HCT116 (cell line): Measurements from ENCODE around the gene CLPTM1L. TPM values are rescaled to one million over a fixed set of nuclear protein-coding genes. Genes with fewer than 3 reads are reported as not detected.

Source experiments
- ATAC-seq: fragments of 200-7000 bp; cut with Tn5 transposase; 2 replicates; pipeline ENCODE4 v1.9.1; 2020; ENCODE audit warnings: mild to moderate bottlenecking, moderate library complexity
- BruUV-seq: library from RNA; stranded (reverse); fragments of 400-500 nt; replicated peaks from 2 replicates; lab custom pipeline; 2021; lab: Mats Ljungman, UMichigan
- CTCF ChIA-PET: fragments of 300-600 bp; sonication (Branson Sonifier 250); formaldehyde crosslinking; loops from one replicate; lab custom pipeline; 2021; ENCODE audit warnings: antibody characterized with exemption; lab: Charles Lee
- POLR2A ChIA-PET: fragments of 300-600, 350-600 bp; sonication (Branson Sonifier 250); formaldehyde crosslinking; loops from one replicate; lab custom pipeline; 2021; ENCODE audit warnings: antibody characterized with exemption; lab: Charles Lee
- RAD21 ChIA-PET, 2 experiments: fragments of 300-600 bp; sonication (Branson Sonifier 250); formaldehyde crosslinking; loops; one replicate each; lab custom pipeline; 2023; ENCODE audit warnings: low total read pairs in 2 of 2; ENCODE audit not compliant: uncharacterized antibody in 2 of 2, unreplicated experiment in 2 of 2, low non-redundant PET in 1 of 2; lab: Charles Lee
- DNase-seq: peaks from one replicate; pipeline ENCODE4 v3.0.0-alpha.2; 2010; ENCODE audit warnings: low read depth, low spot score
- H2AFZ ChIP-seq: fragments of 200-600 bp; shearing (Covaris generic), sonication (generic); 2 replicates; pipeline ENCODE4 v1.6.1; 2017; ENCODE audit warnings: low read depth, mixed run types, mixed read lengths, antibody characterized with exemption, low read length; ENCODE audit not compliant: poor library complexity, severe bottlenecking
- H3K27ac ChIP-seq: 2 replicates; pipeline ENCODE4 v1.5.1; 2012; ENCODE audit warnings: low read depth, low read length
- H3K27me3 ChIP-seq: fragments of 200-600 bp; sonication (generic); 2 replicates; pipeline ENCODE4 v1.6.1; 2016; ENCODE audit warnings: mixed run types, low read length, mixed read lengths; ENCODE audit not compliant: insufficient read depth
- H3K36me3 ChIP-seq, 2 experiments: fragments of 200-500 bp in 1 of 2; fragments of 200-600 bp in 1 of 2; sonication (Bioruptor generic) in 1 of 2; sonication (generic) in 1 of 2; 2 replicates each; pipeline versions ENCODE4 v1.5.1 to v1.6.1; 2014 to 2016; ENCODE audit warnings: low read length in 2 of 2, inconsistent platforms in 1 of 2, mixed read lengths in 1 of 2, mixed run types in 1 of 2; ENCODE audit not compliant: insufficient read depth in 2 of 2, control insufficient read depth in 1 of 2
- H3K4me1 ChIP-seq, 2 experiments: fragments of 200-600 bp in 1 of 2; sonication (generic) in 1 of 2; 2 replicates each; pipeline versions ENCODE4 v1.5.1 to v1.6.1; 2012 to 2017; ENCODE audit warnings: low read length in 2 of 2, inconsistent platforms in 1 of 2, mild to moderate bottlenecking in 1 of 2, mixed read lengths in 1 of 2, mixed run types in 1 of 2, moderate library complexity in 1 of 2; ENCODE audit not compliant: insufficient read depth in 2 of 2, control insufficient read depth in 1 of 2
- H3K4me2 ChIP-seq: fragments of 200-600 bp; sonication (generic); 2 replicates; pipeline ENCODE4 v1.6.1; 2017; ENCODE audit warnings: mixed run types, low read length, mixed read lengths
- H3K4me3 ChIP-seq, 2 experiments: fragments of 200-600 bp in 1 of 2; sonication (generic) in 1 of 2; replicated peaks in 1 of 2; 2 replicates each; pipeline ENCODE4 v1.5.1; 2011 to 2016; ENCODE audit warnings: low read length in 2 of 2, control low read depth in 1 of 2, low read depth in 1 of 2, mild to moderate bottlenecking in 1 of 2, mixed read lengths in 1 of 2, mixed run types in 1 of 2
- H3K79me2 ChIP-seq: fragments of 200-600 bp; sonication (generic); 2 replicates; pipeline ENCODE4 v1.6.1; 2017; ENCODE audit warnings: mild to moderate bottlenecking, mixed run types, low read length, moderate library complexity, mixed read lengths; ENCODE audit not compliant: insufficient read depth
- H3K9ac ChIP-seq: fragments of 200-600 bp; sonication (generic); 2 replicates; pipeline ENCODE4 v1.6.1; 2016; ENCODE audit warnings: low read length, mixed read lengths
- H3K9me2 ChIP-seq: fragments of 200-600 bp; sonication (generic), shearing (Covaris generic); 2 replicates; pipeline ENCODE4 v1.6.1; 2017; ENCODE audit warnings: mixed run types, mild to moderate bottlenecking, moderate library complexity; ENCODE audit not compliant: insufficient read depth
- H3K9me3 ChIP-seq, 2 experiments: fragments of 200-500 bp in 1 of 2; fragments of 200-600 bp in 1 of 2; sonication (Bioruptor generic) in 1 of 2; sonication (generic) in 1 of 2; 2 replicates each; pipeline ENCODE4 v1.6.1; 2014 to 2017; ENCODE audit warnings: low read length in 2 of 2, mixed read lengths in 2 of 2, inconsistent platforms in 1 of 2, low read depth in 1 of 2, mild to moderate bottlenecking in 1 of 2, mixed run types in 1 of 2, moderate library complexity in 1 of 2; ENCODE audit not compliant: control insufficient read depth in 1 of 2, insufficient read depth in 1 of 2
- H4K20me1 ChIP-seq: fragments of 200-600 bp; sonication (generic), shearing (Covaris generic); 2 replicates; pipeline ENCODE4 v1.6.1; 2017; ENCODE audit warnings: mixed run types, mild to moderate bottlenecking, moderate library complexity; ENCODE audit not compliant: insufficient read depth
- ELF1 ChIP-seq: IDR thresholded peaks from 2 replicates; pipeline ENCODE4 v1.6.1; 2012; ENCODE audit warnings: low read depth, borderline replicate concordance
- JUND ChIP-seq: IDR thresholded peaks from 2 replicates; pipeline ENCODE4 v1.6.1; 2012
- REST ChIP-seq: IDR thresholded peaks from 2 replicates; pipeline ENCODE4 v1.6.1; 2012; ENCODE audit warnings: low read depth
- SIN3A ChIP-seq: IDR thresholded peaks from 2 replicates; pipeline ENCODE4 v1.6.1; 2012; ENCODE audit warnings: low read depth
- TCF7L2 ChIP-seq: IDR thresholded peaks from 2 replicates; pipeline ENCODE4 v1.7.0; 2011; ENCODE audit warnings: borderline replicate concordance, inconsistent platforms; ENCODE audit not compliant: insufficient read depth, insufficient read length; ENCODE audit errors: extremely low read depth
- YY1 ChIP-seq: IDR thresholded peaks from 2 replicates; pipeline ENCODE4 v1.6.1; 2011; ENCODE audit warnings: low read length, low read depth, moderate library complexity, mild to moderate bottlenecking; ENCODE audit not compliant: insufficient replicate concordance; ENCODE audit errors: extremely low read depth
- intact Hi-C: fragments of 100-400 bp; cut with micrococcal nuclease; formaldehyde crosslinking; loops from 2 replicates; pipeline ENCODE4 v1.10.0; 2022
- total RNA-seq: library from RNA; stranded (reverse); gene quantifications from one replicate; pipeline ENCODE4 v1.2.1, GENCODE V29; 2021; ENCODE audit not compliant: unreplicated experiment
- TF ChIP-seq, protein P1 (sequence below), 3 experiments: fragments of 200-600 bp in 1 of 3; sonication (generic) in 1 of 3; IDR thresholded peaks in 2 of 3; conservative IDR thresholded peaks in 1 of 3; 2 replicates each; pipeline ENCODE4 v1.5.1; 2012 to 2017; ENCODE audit warnings: low read depth in 2 of 3, low read length in 2 of 3, antibody characterized with exemption in 1 of 3, borderline replicate concordance in 1 of 3, control low read depth in 1 of 3, mild to moderate bottlenecking in 1 of 3, mixed read lengths in 1 of 3, mixed run types in 1 of 3, moderate library complexity in 1 of 3; ENCODE audit not compliant: insufficient read depth in 1 of 3

Gene CLPTM1L
- total RNA-seq, 1 experiment from 2014 or later = 98.4 TPM

GRCh38 chr5:1338506-1339070, 6.3 kb downstream of the CLPTM1L start:
- no peak overlapping the region for H3K4me3 ChIP-seq
- H3K79me2 ChIP-seq = peaks cover 65% of the 10 kb centered on the region
- peaks cover 5% of the 10 kb centered on the region in 2 experiments; a peak in 3 of 4 replicates for H3K4me1 ChIP-seq
- POLR2A ChIA-PET = no interaction called here
- no peak for DNase-seq
- H3K4me2 ChIP-seq = no peak overlapping the region
- no peak for ATAC-seq
- TF ChIP-seq SIN3A (no peak), ELF1 (no peak), JUND (no peak), TCF7L2 (no peak), REST (no peak), YY1 (no peak)
- TF ChIP-seq, protein P1, sequence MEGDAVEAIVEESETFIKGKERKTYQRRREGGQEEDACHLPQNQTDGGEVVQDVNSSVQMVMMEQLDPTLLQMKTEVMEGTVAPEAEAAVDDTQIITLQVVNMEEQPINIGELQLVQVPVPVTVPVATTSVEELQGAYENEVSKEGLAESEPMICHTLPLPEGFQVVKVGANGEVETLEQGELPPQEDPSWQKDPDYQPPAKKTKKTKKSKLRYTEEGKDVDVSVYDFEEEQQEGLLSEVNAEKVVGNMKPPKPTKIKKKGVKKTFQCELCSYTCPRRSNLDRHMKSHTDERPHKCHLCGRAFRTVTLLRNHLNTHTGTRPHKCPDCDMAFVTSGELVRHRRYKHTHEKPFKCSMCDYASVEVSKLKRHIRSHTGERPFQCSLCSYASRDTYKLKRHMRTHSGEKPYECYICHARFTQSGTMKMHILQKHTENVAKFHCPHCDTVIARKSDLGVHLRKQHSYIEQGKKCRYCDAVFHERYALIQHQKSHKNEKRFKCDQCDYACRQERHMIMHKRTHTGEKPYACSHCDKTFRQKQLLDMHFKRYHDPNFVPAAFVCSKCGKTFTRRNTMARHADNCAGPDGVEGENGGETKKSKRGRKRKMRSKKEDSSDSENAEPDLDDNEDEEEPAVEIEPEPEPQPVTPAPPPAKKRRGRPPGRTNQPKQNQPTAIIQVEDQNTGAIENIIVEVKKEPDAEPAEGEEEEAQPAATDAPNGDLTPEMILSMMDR (IDR thresholded peaks at IDR 0.05 in 2 of 3, conservative IDR thresholded peaks at IDR 0.05 in 1 of 3; ENCODE audit: borderline replicate concordance in 1 of 3, insufficient read depth in 1 of 3, low read depth in 2 of 3, low read length in 2 of 3) = no peak
- CTCF ChIA-PET = no interaction called here
- H2AFZ ChIP-seq = no peak overlapping the region
- no peaks in the 10 kb centered on the region for H3K9me2 ChIP-seq
- RAD21 ChIA-PET = no interaction called here
- no TSS peak for BruUV-seq
- peaks cover 31 to 66% of the 10 kb centered on the region in 2 experiments for H3K36me3 ChIP-seq
- H4K20me1 ChIP-seq = no peaks in the 10 kb centered on the region
- H3K9me3 ChIP-seq = no peaks in the 10 kb centered on the region
- intact Hi-C loops = no loop called here
- no peaks in the 10 kb centered on the region for H3K27me3 ChIP-seq
- no peak overlapping the region for H3K9ac ChIP-seq
- H3K27ac ChIP-seq = no peak overlapping the region
